ENCODE measurements around the gene KRTAP17-1.

DNA sequence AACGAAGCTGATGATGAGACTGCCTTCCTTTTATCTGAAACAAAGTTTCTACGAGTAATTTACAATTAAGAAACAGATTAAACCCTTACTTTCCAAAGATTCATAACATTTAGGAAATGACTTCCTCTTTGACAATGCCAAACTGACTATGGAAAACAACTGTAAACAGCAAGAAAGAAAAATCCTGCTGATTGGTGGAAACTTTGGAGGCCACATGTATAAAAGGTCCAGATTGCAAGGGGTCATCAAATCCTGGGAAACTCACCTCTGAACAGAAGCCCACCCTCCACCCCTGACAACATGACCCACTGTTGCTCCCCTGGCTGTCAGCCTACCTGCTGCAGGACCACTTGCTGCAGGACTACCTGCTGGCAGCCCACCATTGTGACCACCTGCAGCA lies 50.4 kb downstream of the KRTAP17-1 start, which contains the start of gene KRTAP9-6:
- TF ChIP-seq, protein P1, sequence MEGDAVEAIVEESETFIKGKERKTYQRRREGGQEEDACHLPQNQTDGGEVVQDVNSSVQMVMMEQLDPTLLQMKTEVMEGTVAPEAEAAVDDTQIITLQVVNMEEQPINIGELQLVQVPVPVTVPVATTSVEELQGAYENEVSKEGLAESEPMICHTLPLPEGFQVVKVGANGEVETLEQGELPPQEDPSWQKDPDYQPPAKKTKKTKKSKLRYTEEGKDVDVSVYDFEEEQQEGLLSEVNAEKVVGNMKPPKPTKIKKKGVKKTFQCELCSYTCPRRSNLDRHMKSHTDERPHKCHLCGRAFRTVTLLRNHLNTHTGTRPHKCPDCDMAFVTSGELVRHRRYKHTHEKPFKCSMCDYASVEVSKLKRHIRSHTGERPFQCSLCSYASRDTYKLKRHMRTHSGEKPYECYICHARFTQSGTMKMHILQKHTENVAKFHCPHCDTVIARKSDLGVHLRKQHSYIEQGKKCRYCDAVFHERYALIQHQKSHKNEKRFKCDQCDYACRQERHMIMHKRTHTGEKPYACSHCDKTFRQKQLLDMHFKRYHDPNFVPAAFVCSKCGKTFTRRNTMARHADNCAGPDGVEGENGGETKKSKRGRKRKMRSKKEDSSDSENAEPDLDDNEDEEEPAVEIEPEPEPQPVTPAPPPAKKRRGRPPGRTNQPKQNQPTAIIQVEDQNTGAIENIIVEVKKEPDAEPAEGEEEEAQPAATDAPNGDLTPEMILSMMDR (conservative IDR thresholded peaks at IDR 0.05 in 1 of 2, IDR thresholded peaks at IDR 0.05 in 1 of 2; ENCODE audit: extremely low read depth in 1 of 2, insufficient read depth in 1 of 2, low read depth in 1 of 2, low read length in 2 of 2), result no peak
- no peak for TF ChIP-seq EZH2 (IDR thresholded peaks at IDR 0.05; ENCODE audit: borderline replicate concordance, low read length)

Data from mammary epithelial cell (primary cell).